WTC11 (cell line): ENCODE data around the gene ABCD4.

Experiments used
- ATF3 ChIP-seq: sonication (generic); formaldehyde crosslinking; conservative IDR thresholded peaks from 2 replicates; pipeline ENCODE4 v1.8.1; 2022; ENCODE audit warnings: mild to moderate bottlenecking, missing genetic modification reagents
- CREB1 ChIP-seq: sonication (generic); formaldehyde crosslinking; IDR thresholded peaks from 2 replicates; pipeline ENCODE4 v1.8.0; 2023; ENCODE audit warnings: mild to moderate bottlenecking, missing genetic modification reagents
- CTCF ChIP-seq: fragments of 200-600 bp; IDR thresholded peaks from 2 replicates; pipeline ENCODE4 v1.8.0; 2022; ENCODE audit warnings: antibody characterized with exemption
- IRF2 ChIP-seq: sonication (generic); formaldehyde crosslinking; IDR thresholded peaks from 2 replicates; pipeline ENCODE4 v1.8.0; 2022; ENCODE audit warnings: low read depth, missing genetic modification reagents, borderline replicate concordance
- NFYB ChIP-seq: sonication (generic); formaldehyde crosslinking; conservative IDR thresholded peaks from 2 replicates; pipeline ENCODE4 v1.8.0; 2022; ENCODE audit warnings: low read depth, missing genetic modification reagents
- TF ChIP-seq, protein P1 (sequence below): sonication (generic); formaldehyde crosslinking; IDR thresholded peaks from 2 replicates; pipeline ENCODE4 v1.8.1; 2022; ENCODE audit warnings: low read depth, missing genetic modification reagents, borderline replicate concordance
- TF ChIP-seq, protein P2 (sequence below): sonication (generic); formaldehyde crosslinking; IDR thresholded peaks from 2 replicates; pipeline ENCODE4 v1.8.0; 2022; ENCODE audit warnings: mild to moderate bottlenecking, missing genetic modification reagents

GRCh38 chr14:74324931-74325361, 22.2 kb upstream of the ABCD4 start:
- TF ChIP-seq IRF2 (CRISPR knock-in tag) (no peak), CTCF (peak; percentile 60), NFYB (CRISPR knock-in tag) (no peak), ATF3 (CRISPR knock-in tag) (no peak), CREB1 (CRISPR knock-in tag) (no peak)
- TF ChIP-seq, protein P1, sequence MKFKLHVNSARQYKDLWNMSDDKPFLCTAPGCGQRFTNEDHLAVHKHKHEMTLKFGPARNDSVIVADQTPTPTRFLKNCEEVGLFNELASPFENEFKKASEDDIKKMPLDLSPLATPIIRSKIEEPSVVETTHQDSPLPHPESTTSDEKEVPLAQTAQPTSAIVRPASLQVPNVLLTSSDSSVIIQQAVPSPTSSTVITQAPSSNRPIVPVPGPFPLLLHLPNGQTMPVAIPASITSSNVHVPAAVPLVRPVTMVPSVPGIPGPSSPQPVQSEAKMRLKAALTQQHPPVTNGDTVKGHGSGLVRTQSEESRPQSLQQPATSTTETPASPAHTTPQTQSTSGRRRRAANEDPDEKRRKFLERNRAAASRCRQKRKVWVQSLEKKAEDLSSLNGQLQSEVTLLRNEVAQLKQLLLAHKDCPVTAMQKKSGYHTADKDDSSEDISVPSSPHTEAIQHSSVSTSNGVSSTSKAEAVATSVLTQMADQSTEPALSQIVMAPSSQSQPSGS, result no peak
- TF ChIP-seq, protein P2, sequence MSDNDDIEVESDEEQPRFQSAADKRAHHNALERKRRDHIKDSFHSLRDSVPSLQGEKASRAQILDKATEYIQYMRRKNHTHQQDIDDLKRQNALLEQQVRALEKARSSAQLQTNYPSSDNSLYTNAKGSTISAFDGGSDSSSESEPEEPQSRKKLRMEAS (CRISPR knock-in tag), result no peak
